Smooth muscle cell (in vitro differentiated cells): ENCODE measurements around the gene ZNF611. TPM values are rescaled to one million over a fixed set of nuclear protein-coding genes. Genes with fewer than 3 reads are reported as not detected.
A peak's percentile ranks its signal among the peaks of the same experiment; 100 is the strongest.
"Not testable (repeated sequence)": the region's sequence is repeated elsewhere in the genome, so short reads cannot be mapped to it uniquely, and the experiment has no call there.

Source experiments
- DNase-seq: peaks from one replicate; lab custom pipeline; 2025; ENCODE audit not compliant: unreplicated experiment; lab: John Stamatoyannopoulos, UW
- H2AFZ ChIP-seq: fragments of 200-600 bp; sonication (generic); 2 replicates; pipeline ENCODE4 v1.6.0; 2016; ENCODE audit warnings: antibody characterized with exemption, low read depth, mild to moderate bottlenecking
- H3F3A ChIP-seq: fragments of 200-600 bp; sonication (generic); 2 replicates; pipeline ENCODE4 v1.6.0; 2017; ENCODE audit warnings: antibody characterized with exemption, low read depth
- H3K27ac ChIP-seq: fragments of 200-600 bp; sonication (generic); 2 replicates; pipeline ENCODE4 v1.5.1; 2016; ENCODE audit warnings: low read depth, mild to moderate bottlenecking
- H3K27me3 ChIP-seq: fragments of 200-600 bp; sonication (generic); 2 replicates; pipeline ENCODE4 v1.6.1; 2016; ENCODE audit warnings: low read depth, mild to moderate bottlenecking
- H3K36me3 ChIP-seq: fragments of 200-600 bp; sonication (generic); 2 replicates; pipeline ENCODE4 v1.5.1; 2016; ENCODE audit warnings: low read depth
- H3K4me1 ChIP-seq: fragments of 200-600 bp; sonication (generic); 2 replicates; pipeline ENCODE4 v1.5.1; 2016; ENCODE audit warnings: low read depth
- H3K4me2 ChIP-seq: fragments of 200-600 bp; sonication (generic); 2 replicates; pipeline ENCODE4 v1.6.0; 2016; ENCODE audit warnings: mild to moderate bottlenecking
- H3K4me3 ChIP-seq: fragments of 200-600 bp; sonication (generic); 2 replicates; pipeline ENCODE4 v1.5.1; 2016; ENCODE audit warnings: mild to moderate bottlenecking
- H3K79me2 ChIP-seq: fragments of 200-600 bp; sonication (generic); 2 replicates; pipeline ENCODE4 v1.6.0; 2016; ENCODE audit warnings: low read depth, mild to moderate bottlenecking
- H3K9ac ChIP-seq: fragments of 200-600 bp; sonication (generic); 2 replicates; pipeline ENCODE4 v1.6.0; 2016; ENCODE audit warnings: low read depth
- H3K9me3 ChIP-seq: fragments of 200-600 bp; sonication (generic); replicated peaks from 2 replicates; pipeline ENCODE4 v1.5.1; 2016; ENCODE audit warnings: low read depth
- H4K20me1 ChIP-seq: fragments of 200-600 bp; sonication (generic); 2 replicates; pipeline ENCODE4 v1.6.0; 2016; ENCODE audit warnings: low read depth
- CTCF ChIP-seq: fragments of 200-600 bp; sonication (generic); IDR thresholded peaks from 2 replicates; pipeline ENCODE4 v1.5.1; 2017; ENCODE audit warnings: borderline replicate concordance, mild to moderate bottlenecking, antibody characterized with exemption; ENCODE audit not compliant: insufficient read depth, poor library complexity, severe bottlenecking
- WGBS: methylation state at CpG from one replicate; pipeline ENCODE4 v1.1.7; 2016; ENCODE audit warnings: low lambda C conversion rate; 5-methylcytosine and 5-hydroxymethylcytosine counted together
- polyA plus RNA-seq: library from polyadenylated mRNA; unstranded; fragments of >200 nt; fragmentation: Nextera tagmentation; extraction: Ambion mirVana; gene quantifications from 2 replicates; pipeline ENCODE4 v1.2.1, GENCODE V29; 2016
- total RNA-seq: library from RNA; depleted of rRNA; stranded (reverse); fragments of >200 nt; gene quantifications from 2 replicates; pipeline ENCODE4 v1.2.3, GENCODE V29; 2014

ZNF611 gene
- total and polyA plus RNA-seq, 2 experiments from 2014 or later = 10.1 to 15.3 TPM

GRCh38 chr19:52724701-52725514, 9.9 kb downstream of the ZNF611 start:
- Histone ChIP-seq H3K4me1 (no peaks in the 10 kb centered on the region), H3K4me3 (no peak overlapping the region), H3K27ac (peak overlapping the region; percentile 75), H3K4me2 (peak overlapping the region; percentile 60), H3F3A (no peaks in the 10 kb centered on the region), H3K9me3 (no peaks in the 10 kb centered on the region), H2AFZ (no peak overlapping the region), H3K27me3 (no peaks in the 10 kb centered on the region), H4K20me1 (peaks cover 6% of the 10 kb centered on the region), H3K9ac (no peak overlapping the region), H3K36me3 (no peaks in the 10 kb centered on the region), H3K79me2 (peaks cover 38% of the 10 kb centered on the region)
- DNase-seq = no peak
- no peak for TF ChIP-seq CTCF
- WGBS = 81% methylated on average over 23 of the region's 23 CpGs

GRCh38 chr19:52723907-52724598, 10.8 kb downstream of the ZNF611 start:
- not testable (repeated sequence) for H3K4me3 ChIP-seq, H2AFZ ChIP-seq, H3K36me3 ChIP-seq, DNase-seq, H3F3A ChIP-seq, H4K20me1 ChIP-seq, H3K4me1 ChIP-seq, H3K9me3 ChIP-seq, H3K9ac ChIP-seq, H3K27me3 ChIP-seq
- peak overlapping the region; percentile 75 for H3K27ac ChIP-seq
- peak overlapping the region; percentile 60 for H3K4me2 ChIP-seq
- WGBS = 23% methylated on average over 9 of the region's 9 CpGs
- H3K79me2 ChIP-seq = peaks cover 33% of the 10 kb centered on the region

GRCh38 chr19:52722062-52723003, 12.5 kb downstream of the ZNF611 start:
- Histone ChIP-seq H3K4me2 (peak overlapping the region; percentile 48), H3K79me2 (peaks cover 20% of the 10 kb centered on the region), H3K9ac (no peak overlapping the region), H3K4me3 (no peak overlapping the region), H4K20me1 (peaks cover 6% of the 10 kb centered on the region), H3K36me3 (no peaks in the 10 kb centered on the region), H3K9me3 (no peaks in the 10 kb centered on the region), H3K27ac (peak overlapping the region; percentile 75), H3K4me1 (peaks cover under 1% of the 10 kb centered on the region), H3K27me3 (no peaks in the 10 kb centered on the region), H3F3A (no peaks in the 10 kb centered on the region), H2AFZ (no peak overlapping the region)
- no peak for DNase-seq
- WGBS = 80% methylated on average over 7 of the region's 7 CpGs
- no peak for TF ChIP-seq CTCF

- not testable (repeated sequence) for H3K79me2 ChIP-seq, H4K20me1 ChIP-seq, H3K4me2 ChIP-seq, H3F3A ChIP-seq, H3K27ac ChIP-seq, H3K36me3 ChIP-seq, H3K9ac ChIP-seq, H3K4me1 ChIP-seq, H3K9me3 ChIP-seq, H3K27me3 ChIP-seq, H2AFZ ChIP-seq, H3K4me3 ChIP-seq, DNase-seq
- 99% methylated on average over 20 of the region's 21 CpGs for WGBS
These were observed 14.3 kb downstream of the ZNF611 start for GRCh38 chr19:52720541-52720940.
